ENCODE measurements around the gene FAM3B. TPM values are rescaled to one million over a fixed set of nuclear protein-coding genes. Genes with fewer than 3 reads are reported as not detected.

Gene FAM3B
- total and polyA plus RNA-seq, 9 of the 15 experiments (the other 6 are each of a cell fraction or from before 2014, with no cell fraction given) = 0.04 to 0.18 (median 0.12) TPM; not detected in 5

DNA sequence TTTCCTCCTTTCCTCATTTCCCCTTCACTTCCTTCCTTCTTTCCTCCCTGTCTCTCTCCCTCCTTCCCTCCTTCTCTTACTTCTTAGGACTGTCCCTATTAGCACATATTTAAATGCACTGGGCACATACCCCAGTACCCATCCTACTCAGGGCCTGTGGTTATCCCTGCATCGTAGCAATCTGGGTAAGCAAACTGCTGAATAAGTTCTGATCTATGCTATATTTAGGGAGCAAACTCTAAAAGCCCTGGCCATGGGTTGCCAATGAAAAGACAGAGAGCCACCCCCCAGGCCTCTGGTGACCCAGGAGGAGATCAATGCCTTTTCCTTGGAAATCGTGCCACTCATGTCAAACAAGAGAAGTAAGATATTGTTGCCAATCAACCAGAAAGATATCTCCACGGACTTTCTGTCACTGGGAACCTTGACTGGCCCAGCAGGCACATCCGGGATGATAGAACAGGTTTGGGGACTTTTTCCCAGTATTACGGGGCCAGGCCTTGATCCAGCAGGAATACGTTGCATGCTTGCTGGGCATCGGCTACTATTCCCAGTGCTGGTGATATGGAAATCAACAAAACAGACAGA lies 5.4 kb downstream of the FAM3B start (continued):
- TF ChIP-seq NR2C1 (IDR thresholded peaks at IDR 0.05) (no peak), NR2C1 (tag; IDR thresholded peaks at IDR 0.05) (no peak), CREB1 (IDR thresholded peaks at IDR 0.05) (no peak), CREB1 (CRISPR knock-in tag; IDR thresholded peaks at IDR 0.05) (no peak), KAT2B (IDR thresholded peaks at IDR 0.05; ENCODE audit: low read depth, low read length) (no peak), SMAD2 (IDR thresholded peaks at IDR 0.05; ENCODE audit: low read depth, low read length) (no peak), MAFG (tag; conservative IDR thresholded peaks at IDR 0.05) (no peak), RNF2 (IDR thresholded peaks at IDR 0.05) (no peak), TAF7 (tag; IDR thresholded peaks at IDR 0.05) (no peak)
- TF ChIP-seq, protein P1, sequence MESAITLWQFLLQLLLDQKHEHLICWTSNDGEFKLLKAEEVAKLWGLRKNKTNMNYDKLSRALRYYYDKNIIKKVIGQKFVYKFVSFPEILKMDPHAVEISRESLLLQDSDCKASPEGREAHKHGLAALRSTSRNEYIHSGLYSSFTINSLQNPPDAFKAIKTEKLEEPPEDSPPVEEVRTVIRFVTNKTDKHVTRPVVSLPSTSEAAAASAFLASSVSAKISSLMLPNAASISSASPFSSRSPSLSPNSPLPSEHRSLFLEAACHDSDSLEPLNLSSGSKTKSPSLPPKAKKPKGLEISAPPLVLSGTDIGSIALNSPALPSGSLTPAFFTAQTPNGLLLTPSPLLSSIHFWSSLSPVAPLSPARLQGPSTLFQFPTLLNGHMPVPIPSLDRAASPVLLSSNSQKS (CRISPR knock-in tag; IDR thresholded peaks at IDR 0.05) = no peak

DNA sequence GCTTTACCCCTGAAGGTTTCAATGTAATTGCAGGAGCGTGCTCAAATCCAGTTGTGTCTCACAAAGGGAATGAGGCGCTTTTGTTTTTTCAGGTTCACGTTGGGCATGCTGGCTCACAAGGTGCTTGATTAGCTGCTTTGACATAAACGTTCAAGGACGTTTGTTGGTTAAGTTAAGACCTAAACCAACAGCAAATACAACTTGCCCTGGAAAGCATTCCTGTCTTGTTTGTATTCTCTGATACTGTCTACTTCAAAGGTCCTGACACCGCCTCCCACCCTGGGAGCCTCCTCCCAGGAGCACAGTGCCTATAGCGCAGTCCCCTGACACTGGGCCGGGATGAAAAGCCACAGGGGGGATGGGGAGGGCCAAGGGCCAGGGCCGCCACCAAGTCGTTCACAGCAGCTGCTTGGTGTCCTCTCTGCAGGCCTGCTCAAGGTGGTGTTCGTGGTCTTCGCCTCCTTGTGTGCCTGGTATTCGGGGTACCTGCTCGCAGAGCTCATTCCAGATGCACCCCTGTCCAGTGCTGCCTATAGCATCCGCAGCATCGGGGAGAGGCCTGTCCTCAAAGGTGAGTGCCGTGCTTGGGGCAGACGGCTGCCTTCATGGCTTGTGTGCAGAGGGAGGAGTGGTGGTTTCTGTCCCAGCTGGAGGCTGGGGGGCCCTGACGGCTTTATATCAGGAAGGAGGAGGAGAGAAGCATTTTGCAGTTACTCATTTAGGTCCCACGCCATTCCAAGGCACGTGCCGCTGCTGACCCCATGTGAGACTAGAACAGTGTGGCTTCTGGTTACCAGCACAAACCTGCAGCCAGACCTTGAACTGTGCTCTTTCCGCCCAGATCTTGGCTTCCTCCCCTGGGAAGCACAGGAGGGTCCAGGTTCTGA lies 6.1 kb downstream of the FAM3B start:
- no peaks in the 10 kb centered on the region for H3K36me3 ChIP-seq (ENCODE audit: control insufficient read depth, insufficient read depth, low read length)
- WGBS (ENCODE audit: insufficient coverage, low coverage, missing lambda C conversion rate) = 2% methylated on average over 23 of the region's 23 CpGs
- no peaks in the 10 kb centered on the region for H3K79me2 ChIP-seq (ENCODE audit: control insufficient read depth, insufficient read depth, low read length)
- H3K9me1 ChIP-seq (ENCODE audit: control insufficient read depth, insufficient read depth, low read length) = no peaks in the 10 kb centered on the region
- DNase-seq (ENCODE audit: extremely low read depth in 1 of 4, low spot score in 3 of 4) (no peak), ATAC-seq (no peak), FAIRE-seq (no peak)
- no peak overlapping the region for H2AFZ ChIP-seq (ENCODE audit: low read depth, low read length)
- H3K27ac ChIP-seq (ENCODE audit: extremely low read depth, low read depth, low read length) = no peak overlapping the region
- H3K4me3 ChIP-seq = no peak overlapping the region
- in situ Hi-C loops (cut with MboI) (no loop called here), intact Hi-C loops (cut with micrococcal nuclease) (no loop called here)
- H3K27me3 ChIP-seq (ENCODE audit: control insufficient read depth in 2 of 2, insufficient read depth in 2 of 2, low read length in 2 of 2) = peaks cover 14 to 47% of the 10 kb centered on the region in 2 experiments; a peak in 3 of 5 replicates
- H3K4me1 ChIP-seq (replicated peaks in 1 of 2; ENCODE audit: control insufficient read depth in 2 of 2, insufficient read depth in 2 of 2, low read length in 2 of 2) = no peaks in the 10 kb centered on the region
- TF ChIP-seq, protein P2, sequence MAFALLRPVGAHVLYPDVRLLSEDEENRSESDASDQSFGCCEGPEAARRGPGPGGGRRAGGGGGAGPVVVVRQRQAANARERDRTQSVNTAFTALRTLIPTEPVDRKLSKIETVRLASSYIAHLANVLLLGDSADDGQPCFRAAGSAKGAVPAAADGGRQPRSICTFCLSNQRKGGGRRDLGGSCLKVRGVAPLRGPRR (CRISPR knock-in tag; IDR thresholded peaks at IDR 0.05) = no peak
- TF ChIP-seq MAFF (IDR thresholded peaks at IDR 0.05; ENCODE audit: low read length) (no peak), HNRNPL (IDR thresholded peaks at IDR 0.05; ENCODE audit: low read depth, low read length) (no peak), EZH2 (IDR thresholded peaks at IDR 0.05; ENCODE audit: borderline replicate concordance, low read depth, low read length) (no peak), CHD1 (IDR thresholded peaks at IDR 0.05; ENCODE audit: low read length) (no peak)
- H3K9ac ChIP-seq (ENCODE audit: insufficient read depth in 1 of 2, low read depth in 2 of 2, low read length in 2 of 2) = no peak overlapping the region
- H3K4me2 ChIP-seq (ENCODE audit: insufficient read depth, low read length) = no peak overlapping the region
- H4K20me1 ChIP-seq (replicated peaks; ENCODE audit: control insufficient read depth, insufficient read depth, low read length) = 0 out of 2 replicates have a peak, but pooled peaks cover 5% of the 10 kb centered on the region
- H3K9me3 ChIP-seq (replicated peaks; ENCODE audit: control insufficient read depth, insufficient read depth, low read depth, low read length) = no peaks in the 10 kb centered on the region
- ChIA-PET CTCF (ENCODE audit: low intra/inter-chr PET ratio) (no interaction called here), POLR2A (interaction anchor here (0.6 to 0.7 kb wide), 2 partner anchors 9 to 433 kb away, joined by 3 read pairs; no protein-coding TSS in a partner anchor)
- no TSS peak for BruUV-seq (replicated peaks)
